SK-N-SH (cell line): ENCODE measurements around the gene APC2. TPM values are rescaled to one million over a fixed set of nuclear protein-coding genes. Genes with fewer than 3 reads are reported as not detected.

Source experiments
- CTCF ChIA-PET: fragments of 300-600, 350-600 bp; formaldehyde crosslinking; extraction: SDS; loops from one replicate; lab custom pipeline; 2021; lab: Yijun Ruan, JAX
- POLR2A ChIA-PET: fragments of 350-600 bp; sonication (Branson Sonifier 250); formaldehyde crosslinking; extraction: SDS; loops from one replicate; lab custom pipeline; 2020; ENCODE audit warnings: antibody characterized with exemption, inconsistent platforms; lab: Yijun Ruan, JAX
- DNase-seq: peaks from one replicate; pipeline ENCODE4 v3.0.0; 2012
- H2AFZ ChIP-seq: fragments of 200-600 bp; sonication (generic); 2 replicates; pipeline ENCODE4 v1.8.1; 2016; ENCODE audit warnings: antibody characterized with exemption, mild to moderate bottlenecking, low read depth
- H3F3A ChIP-seq: fragments of 200-600 bp; sonication (generic); replicated peaks from 2 replicates; pipeline ENCODE3; 2016; ENCODE audit warnings: antibody characterized with exemption, mild to moderate bottlenecking; ENCODE audit not compliant: insufficient read depth
- H3K27ac ChIP-seq, 2 experiments: fragments of 200-500 bp in 1 of 2; fragments of 200-600 bp in 1 of 2; sonication (Bioruptor generic) in 1 of 2; sonication (generic), shearing (Covaris generic) in 1 of 2; 2 replicates each; pipeline versions ENCODE4 v1.5.1 to v1.6.1; 2014 to 2016; ENCODE audit warnings: low read depth in 2 of 2, inconsistent platforms in 1 of 2, low read length in 1 of 2, mild to moderate bottlenecking in 1 of 2, mixed read lengths in 1 of 2
- H3K27me3 ChIP-seq: fragments of 200-600 bp; sonication (generic), shearing (Covaris generic); 2 replicates; pipeline ENCODE4 v1.6.1; 2016; ENCODE audit warnings: mixed run types; ENCODE audit not compliant: insufficient read depth
- H3K36me3 ChIP-seq, 2 experiments: fragments of 200-500 bp in 1 of 2; fragments of 200-600 bp in 1 of 2; sonication (Bioruptor generic) in 1 of 2; sonication (generic) in 1 of 2; replicated peaks in 1 of 2; 2 replicates each; pipeline versions ENCODE3 to v1.5.1; 2014 to 2016; ENCODE audit warnings: low read length in 1 of 2, mild to moderate bottlenecking in 1 of 2; ENCODE audit not compliant: insufficient read depth in 2 of 2, control insufficient read depth in 1 of 2
- H3K4me1 ChIP-seq, 2 experiments: fragments of 200-500 bp in 1 of 2; fragments of 200-600 bp in 1 of 2; sonication (Bioruptor generic) in 1 of 2; sonication (generic), shearing (Covaris generic) in 1 of 2; 2 replicates each; pipeline versions ENCODE4 v1.5.1 to v1.6.1; 2014 to 2016; ENCODE audit warnings: low read depth in 1 of 2, low read length in 1 of 2, mixed run types in 1 of 2; ENCODE audit not compliant: insufficient read depth in 2 of 2, control insufficient read depth in 1 of 2
- H3K4me2 ChIP-seq: fragments of 200-600 bp; sonication (generic), shearing (Covaris generic); 2 replicates; pipeline ENCODE4 v1.6.1; 2017; ENCODE audit warnings: mixed run types
- H3K4me3 ChIP-seq, 2 experiments: fragments of 200-500 bp in 1 of 2; fragments of 200-600 bp in 1 of 2; sonication (Bioruptor generic) in 1 of 2; sonication (generic), shearing (Covaris generic) in 1 of 2; 2 replicates each; pipeline versions ENCODE4 v1.5.1 to v1.8.1; 2014 to 2016; ENCODE audit warnings: low read depth in 2 of 2, inconsistent platforms in 1 of 2, low read length in 1 of 2, mild to moderate bottlenecking in 1 of 2, mixed read lengths in 1 of 2, moderate library complexity in 1 of 2
- H3K79me2 ChIP-seq: fragments of 200-600 bp; sonication (generic); 2 replicates; pipeline ENCODE4 v1.8.1; 2017; ENCODE audit warnings: mild to moderate bottlenecking; ENCODE audit not compliant: insufficient read depth
- H3K9ac ChIP-seq: fragments of 200-600 bp; sonication (generic); 2 replicates; pipeline ENCODE4 v1.6.1; 2017; ENCODE audit warnings: mixed run types
- H3K9me2 ChIP-seq: fragments of 200-600 bp; sonication (generic); 2 replicates; pipeline ENCODE4 v1.6.1; 2017; ENCODE audit warnings: mixed run types
- H3K9me3 ChIP-seq: fragments of 200-600 bp; sonication (generic); 2 replicates; pipeline ENCODE4 v1.6.1; 2017; ENCODE audit warnings: mixed run types, mild to moderate bottlenecking, moderate library complexity
- H4K20me1 ChIP-seq: fragments of 200-600 bp; sonication (generic); 2 replicates; pipeline ENCODE4 v1.6.1; 2017; ENCODE audit warnings: mild to moderate bottlenecking, mixed run types; ENCODE audit not compliant: insufficient read depth
- EP300 ChIP-seq, 2 experiments: IDR thresholded peaks; 2 replicates each; pipeline versions ENCODE4 v1.4.0 to v1.6.1; 2012; ENCODE audit warnings: borderline replicate concordance in 1 of 2, low read depth in 1 of 2, low read length in 1 of 2
- FOXJ3 ChIP-seq: sonication (generic); formaldehyde crosslinking; IDR thresholded peaks from 2 replicates; pipeline ENCODE4 v1.5.1; 2020; ENCODE audit warnings: mild to moderate bottlenecking, missing genetic modification reagents
- GABPA ChIP-seq: IDR thresholded peaks from 2 replicates; pipeline ENCODE4 v1.4.0; 2012; ENCODE audit warnings: low read depth, mild to moderate bottlenecking
- GATA2 ChIP-seq: sonication (generic); formaldehyde crosslinking; IDR thresholded peaks from 2 replicates; pipeline ENCODE4 v1.5.0; 2020; ENCODE audit warnings: mild to moderate bottlenecking, missing genetic modification reagents
- JUND ChIP-seq: IDR thresholded peaks from 2 replicates; pipeline ENCODE4 v1.4.0; 2012
- MEF2A ChIP-seq: IDR thresholded peaks from 2 replicates; pipeline ENCODE4 v1.4.0; 2012; ENCODE audit warnings: low read depth, borderline replicate concordance
- MXI1 ChIP-seq: IDR thresholded peaks from 2 replicates; pipeline ENCODE4 v1.6.1; 2012; ENCODE audit warnings: mild to moderate bottlenecking, low read depth, low read length, improper control_type of control experiment
- NFIC ChIP-seq: IDR thresholded peaks from 2 replicates; pipeline ENCODE4 v1.4.0; 2012; ENCODE audit warnings: borderline replicate concordance
- NRF1 ChIP-seq: IDR thresholded peaks from 2 replicates; pipeline ENCODE4 v1.6.1; 2012; ENCODE audit warnings: low read depth, mild to moderate bottlenecking, low read length
- RAD21 ChIP-seq: IDR thresholded peaks from 2 replicates; pipeline ENCODE4 v1.6.1; 2012; ENCODE audit warnings: mild to moderate bottlenecking, low read length
- RCOR1 ChIP-seq: fragments of 150-350 bp; IDR thresholded peaks from 2 replicates; pipeline ENCODE4 v1.6.1; 2017; ENCODE audit warnings: antibody characterized with exemption, low read length
- RFX5 ChIP-seq: IDR thresholded peaks from 2 replicates; pipeline ENCODE4 v1.6.1; 2012; ENCODE audit warnings: mild to moderate bottlenecking, improper control_type of control experiment, low read length
- RXRA ChIP-seq: IDR thresholded peaks from 2 replicates; pipeline ENCODE4 v1.4.0; 2012; ENCODE audit warnings: low read depth, mild to moderate bottlenecking, borderline replicate concordance
- SIN3A ChIP-seq: IDR thresholded peaks from 2 replicates; pipeline ENCODE4 v1.6.1; 2012; ENCODE audit warnings: low read depth, mild to moderate bottlenecking, low read length, moderate library complexity, borderline replicate concordance
- TAF1 ChIP-seq: IDR thresholded peaks from 2 replicates; pipeline ENCODE4 v1.6.1; 2012; ENCODE audit warnings: low read depth, mild to moderate bottlenecking, low read length, moderate library complexity, borderline replicate concordance
- TCF12 ChIP-seq: IDR thresholded peaks from 2 replicates; pipeline ENCODE4 v1.4.0; 2012
- TEAD4 ChIP-seq: IDR thresholded peaks from 2 replicates; pipeline ENCODE4 v1.4.0; 2012; ENCODE audit warnings: mild to moderate bottlenecking, borderline replicate concordance; ENCODE audit not compliant: insufficient read depth
- WGBS: methylation state at CpG from one replicate; pipeline ENCODE4 v1.1.6; 2017; ENCODE audit warnings: low lambda C conversion rate; 5-methylcytosine and 5-hydroxymethylcytosine counted together
- polyA plus RNA-seq, 3 experiments: library from polyadenylated mRNA; depleted of rRNA; stranded (reverse); fragments of >200 nt; gene quantifications; 2 replicates each; pipeline ENCODE4 v1.2.3, GENCODE V29; 2012
- TF ChIP-seq, protein P1 (sequence below): fragments of 150-350 bp; IDR thresholded peaks from 2 replicates; pipeline ENCODE4 v1.6.1; 2016; ENCODE audit warnings: mild to moderate bottlenecking, low read depth, low read length
- TF ChIP-seq, protein P2 (sequence below): IDR thresholded peaks from 2 replicates; pipeline ENCODE4 v1.4.0; 2012; ENCODE audit warnings: low read depth, borderline replicate concordance
- TF ChIP-seq, protein P3 (sequence below): fragments of 200-600 bp; sonication (generic); IDR thresholded peaks from 2 replicates; pipeline ENCODE4 v1.6.1; 2017; ENCODE audit warnings: antibody characterized with exemption, mild to moderate bottlenecking, moderate library complexity

Gene APC2
- polyA plus RNA-seq, 1 of the 3 experiments (the other 2 are of a cell fraction), result 1.3 TPM

DNA sequence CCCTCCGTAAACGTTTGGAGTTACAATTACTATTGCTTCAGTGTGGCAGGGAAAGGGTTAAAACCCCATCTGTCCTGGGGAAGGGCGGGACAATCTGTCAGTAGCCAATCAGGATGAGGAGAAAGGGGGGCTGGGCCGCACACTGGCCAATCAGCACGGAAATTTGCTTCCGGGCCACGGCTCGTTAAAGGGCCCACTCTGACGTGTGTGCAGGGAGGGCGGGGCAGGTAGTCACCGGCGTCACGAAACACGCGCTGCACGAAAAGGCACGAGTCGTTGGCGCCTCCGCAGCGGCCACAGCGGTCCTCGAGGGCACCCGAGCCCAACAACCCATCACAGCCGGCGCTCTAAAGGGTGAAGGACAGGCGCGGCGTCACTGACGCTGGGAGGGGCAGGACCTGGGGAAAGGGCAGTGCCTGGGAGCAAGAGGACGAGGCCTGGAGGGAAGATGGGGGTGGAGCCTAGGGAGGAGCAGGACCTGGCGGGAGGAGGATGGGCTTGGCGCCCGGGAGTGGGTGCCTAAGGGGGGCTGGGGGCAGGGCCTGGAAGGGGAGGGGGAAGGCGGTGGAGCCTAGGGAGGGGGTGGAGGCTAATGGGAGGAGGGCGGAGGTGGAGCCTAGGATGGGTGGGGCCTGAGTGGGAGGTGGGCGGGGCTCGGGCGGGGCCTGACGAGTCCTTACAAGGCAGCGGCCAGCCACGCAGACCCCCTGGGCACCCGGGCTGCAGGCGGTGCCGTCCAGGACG lies 58.0 kb downstream of the APC2 start (continued):
- TF ChIP-seq RCOR1 (no peak), MEF2A (no peak), RXRA (no peak), RFX5 (no peak; the same call in 1 of the 2 replicates), RAD21 (no peak), TEAD4 (no peak), FOXJ3 (CRISPR knock-in tag) (no peak), JUND (no peak), TCF12 (no peak; the same call in 1 of the 2 replicates), TAF1 (0 out of 2 replicates have a peak, but pooled peaks have one; percentile 6), MXI1 (peak; percentile 61; the same call in 1 of the 2 replicates), SIN3A (no peak), EP300 (IDR thresholded peaks at IDR 0.05; ENCODE audit: borderline replicate concordance in 1 of 2, low read depth in 1 of 2, low read length in 1 of 2) (no peak), NRF1 (no peak), GATA2 (CRISPR knock-in tag) (no peak), NFIC (no peak)
- TF ChIP-seq, protein P1, sequence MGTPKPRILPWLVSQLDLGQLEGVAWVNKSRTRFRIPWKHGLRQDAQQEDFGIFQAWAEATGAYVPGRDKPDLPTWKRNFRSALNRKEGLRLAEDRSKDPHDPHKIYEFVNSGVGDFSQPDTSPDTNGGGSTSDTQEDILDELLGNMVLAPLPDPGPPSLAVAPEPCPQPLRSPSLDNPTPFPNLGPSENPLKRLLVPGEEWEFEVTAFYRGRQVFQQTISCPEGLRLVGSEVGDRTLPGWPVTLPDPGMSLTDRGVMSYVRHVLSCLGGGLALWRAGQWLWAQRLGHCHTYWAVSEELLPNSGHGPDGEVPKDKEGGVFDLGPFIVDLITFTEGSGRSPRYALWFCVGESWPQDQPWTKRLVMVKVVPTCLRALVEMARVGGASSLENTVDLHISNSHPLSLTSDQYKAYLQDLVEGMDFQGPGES, result peak; percentile 90
- TF ChIP-seq, protein P2, sequence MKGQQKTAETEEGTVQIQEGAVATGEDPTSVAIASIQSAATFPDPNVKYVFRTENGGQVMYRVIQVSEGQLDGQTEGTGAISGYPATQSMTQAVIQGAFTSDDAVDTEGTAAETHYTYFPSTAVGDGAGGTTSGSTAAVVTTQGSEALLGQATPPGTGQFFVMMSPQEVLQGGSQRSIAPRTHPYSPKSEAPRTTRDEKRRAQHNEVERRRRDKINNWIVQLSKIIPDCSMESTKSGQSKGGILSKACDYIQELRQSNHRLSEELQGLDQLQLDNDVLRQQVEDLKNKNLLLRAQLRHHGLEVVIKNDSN, result no peak
- TF ChIP-seq, protein P3, sequence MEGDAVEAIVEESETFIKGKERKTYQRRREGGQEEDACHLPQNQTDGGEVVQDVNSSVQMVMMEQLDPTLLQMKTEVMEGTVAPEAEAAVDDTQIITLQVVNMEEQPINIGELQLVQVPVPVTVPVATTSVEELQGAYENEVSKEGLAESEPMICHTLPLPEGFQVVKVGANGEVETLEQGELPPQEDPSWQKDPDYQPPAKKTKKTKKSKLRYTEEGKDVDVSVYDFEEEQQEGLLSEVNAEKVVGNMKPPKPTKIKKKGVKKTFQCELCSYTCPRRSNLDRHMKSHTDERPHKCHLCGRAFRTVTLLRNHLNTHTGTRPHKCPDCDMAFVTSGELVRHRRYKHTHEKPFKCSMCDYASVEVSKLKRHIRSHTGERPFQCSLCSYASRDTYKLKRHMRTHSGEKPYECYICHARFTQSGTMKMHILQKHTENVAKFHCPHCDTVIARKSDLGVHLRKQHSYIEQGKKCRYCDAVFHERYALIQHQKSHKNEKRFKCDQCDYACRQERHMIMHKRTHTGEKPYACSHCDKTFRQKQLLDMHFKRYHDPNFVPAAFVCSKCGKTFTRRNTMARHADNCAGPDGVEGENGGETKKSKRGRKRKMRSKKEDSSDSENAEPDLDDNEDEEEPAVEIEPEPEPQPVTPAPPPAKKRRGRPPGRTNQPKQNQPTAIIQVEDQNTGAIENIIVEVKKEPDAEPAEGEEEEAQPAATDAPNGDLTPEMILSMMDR, result no peak

DNA sequence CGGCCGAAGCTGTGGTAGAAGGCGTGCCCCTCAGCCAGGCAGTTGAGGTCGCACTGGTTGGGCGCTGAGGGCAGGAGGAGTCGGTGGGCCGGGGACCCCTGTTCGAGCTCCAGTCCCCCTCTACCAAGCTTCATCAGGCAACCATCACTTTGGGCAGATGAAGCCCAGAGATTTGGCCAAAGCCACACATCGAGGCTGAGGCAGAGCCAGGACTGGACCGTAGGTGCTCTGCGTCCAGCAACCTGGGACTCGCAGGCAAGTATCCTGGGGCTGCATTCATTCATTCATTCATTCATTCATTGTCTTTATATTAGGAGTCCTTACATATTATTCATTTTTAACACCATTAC lies 58.6 kb downstream of the APC2 start:
- no peaks in the 10 kb centered on the region for H4K20me1 ChIP-seq
- H3K79me2 ChIP-seq, result no peaks in the 10 kb centered on the region
- H3K9me3 ChIP-seq, result no peaks in the 10 kb centered on the region
- no peak for DNase-seq
- H3K27ac ChIP-seq, result peak overlapping the region in 1 of 2 experiments; percentile 8; a peak in 1 of 4 replicates
- no peaks in the 10 kb centered on the region for H3K9me2 ChIP-seq
- no peak overlapping the region for H3K9ac ChIP-seq
- H3K4me3 ChIP-seq, result peak overlapping the region in 1 of 2 experiments; percentile 35; a peak in 2 of 4 replicates
- H3K4me1 ChIP-seq, result peaks cover 0 to 11% of the 10 kb centered on the region in 2 experiments; a peak in 1 of 4 replicates
- peaks cover 13% of the 10 kb centered on the region for H3F3A ChIP-seq
- no peak overlapping the region; the same call in 1 of the 2 replicates for H3K4me2 ChIP-seq
- TF ChIP-seq GABPA (no peak), NRF1 (no peak), TAF1 (0 out of 2 replicates have a peak, but pooled peaks have one; percentile 4)
- TF ChIP-seq, all 33 proteins: peak for 1
- Histone ChIP-seq H3K27me3 (no peaks in the 10 kb centered on the region), H3K36me3 (no peaks in the 10 kb centered on the region), H2AFZ (no peak overlapping the region)
- ChIA-PET CTCF (interaction anchor here (1.1 to 2.2 kb wide), 2 partner anchors 38 to 83 kb away, joined by 3 to 11 read pairs; no protein-coding TSS in a partner anchor), POLR2A (no interaction called here)
- 24% methylated on average over 6 of the region's 12 CpGs for WGBS
